HG02642 (cell line): ENCODE measurements around the gene AMN.

Source experiments
- ATAC-seq: cut with Tn5 transposase; IDR thresholded peaks from one replicate; pipeline ENCODE4 v1.9.1; 2021; ENCODE audit warnings: mild to moderate bottlenecking; ENCODE audit not compliant: unreplicated experiment, poor library complexity

AMN gene

GRCh38 chr14:102941419-102942011 is 19.1 kb downstream of the AMN start:
- ATAC-seq: no peak

DNA sequence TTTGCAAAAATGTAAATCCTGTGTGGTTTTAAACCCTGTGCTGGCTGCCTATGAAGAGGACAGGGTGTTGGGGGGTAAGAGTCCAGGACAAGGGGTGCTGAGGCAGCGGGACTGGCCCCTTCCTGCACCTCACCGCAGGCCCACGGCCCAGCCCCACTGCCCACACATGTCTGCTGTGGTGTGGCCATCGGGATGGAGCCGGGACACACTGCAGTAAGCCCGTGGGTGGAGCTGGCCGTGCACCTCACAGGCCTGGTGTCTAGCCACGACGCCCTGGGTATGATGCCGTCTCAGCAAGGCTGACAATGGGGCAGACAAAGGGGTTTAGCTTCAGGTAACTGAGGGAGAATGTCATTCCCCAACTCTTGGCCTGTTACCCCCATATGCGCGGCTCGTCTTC is 19.6 kb downstream of the AMN start:
- no peak for ATAC-seq

- no peak for ATAC-seq
These were observed 21.0 kb downstream of the AMN start for GRCh38 chr14:102943454-102943853.

DNA sequence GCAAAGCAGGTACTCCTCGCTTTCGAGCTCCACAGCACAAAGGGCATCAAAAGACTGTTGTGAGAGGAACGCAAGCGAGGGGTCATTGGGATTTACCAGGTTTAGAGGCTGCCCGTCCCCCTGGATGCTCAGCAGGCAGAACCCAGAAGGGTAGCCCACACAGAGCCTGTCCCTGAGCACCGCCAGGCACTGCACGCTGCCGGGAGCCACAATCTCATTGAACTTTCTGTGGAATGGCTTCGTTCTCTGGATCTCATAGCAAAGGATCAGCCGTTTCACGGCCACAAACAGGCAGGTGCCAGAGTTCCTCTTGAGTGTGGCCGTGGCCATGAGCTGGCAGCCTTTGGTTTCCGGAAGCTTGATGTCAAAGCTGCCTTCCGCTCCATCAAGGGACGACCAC is 21.5 kb downstream of the AMN start:
- ATAC-seq: no peak

- no peak for ATAC-seq
These were observed 22.2 kb downstream of the AMN start for GRCh38 chr14:102944448-102945330.

GRCh38 chr14:102945346-102946130 is 23.1 kb downstream of the AMN start:
- ATAC-seq: no peak

- no peak for ATAC-seq
These were observed 25.0 kb downstream of the AMN start for GRCh38 chr14:102947321-102948103.

DNA sequence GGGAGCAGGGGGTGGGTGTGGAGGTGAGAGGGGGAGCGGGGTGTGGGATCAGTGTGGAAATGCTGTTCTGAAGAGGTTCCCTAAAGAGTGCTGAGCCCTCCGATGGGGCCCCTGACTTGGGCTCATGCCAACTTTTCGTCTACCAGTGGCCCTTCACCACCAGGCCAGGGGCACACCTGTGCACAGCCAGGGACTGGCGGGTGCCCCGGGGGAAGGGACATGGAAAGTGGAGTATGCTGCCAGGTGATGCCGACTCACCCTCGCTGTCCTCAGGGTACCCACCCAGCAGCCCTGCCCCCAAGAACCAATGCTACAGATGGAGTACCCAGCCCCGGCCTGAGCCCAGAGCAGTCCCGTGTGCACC is 26.2 kb downstream of the AMN start:
- no peak for ATAC-seq

DNA sequence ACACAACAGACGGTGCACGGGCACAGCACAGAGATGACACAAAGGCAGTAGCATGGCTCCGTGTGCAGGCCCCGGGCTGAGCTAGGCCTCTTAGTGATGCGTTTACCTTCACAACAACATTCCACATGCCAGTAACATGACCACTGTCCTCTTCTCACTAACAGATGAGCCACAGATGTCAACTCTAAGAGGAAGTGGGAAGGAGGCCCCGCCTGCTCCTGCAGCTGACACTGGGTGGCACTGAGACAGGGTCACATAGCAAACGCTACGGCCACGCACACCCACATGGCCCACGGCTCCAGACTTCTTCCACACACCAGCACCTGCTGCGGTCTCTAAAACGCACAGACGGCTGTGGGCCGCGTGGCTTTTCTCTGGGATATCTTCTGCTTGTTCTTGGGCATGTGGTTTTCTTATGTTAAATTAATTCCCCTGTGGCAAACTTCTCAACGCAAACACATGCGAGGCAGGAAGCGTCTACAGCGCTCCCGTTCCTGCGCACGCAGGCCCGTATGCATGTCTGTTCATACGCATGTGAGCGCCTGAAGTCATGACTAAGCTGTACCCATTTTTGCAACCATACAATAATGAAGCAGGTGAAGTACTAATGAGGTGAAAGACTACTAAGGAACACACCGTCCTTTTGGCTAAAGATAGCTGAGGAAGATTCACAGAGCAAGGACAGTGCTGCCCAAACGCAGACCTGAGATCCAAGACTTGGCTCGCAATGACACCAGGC is 26.8 kb downstream of the AMN start:
- ATAC-seq: peak; percentile 59

DNA sequence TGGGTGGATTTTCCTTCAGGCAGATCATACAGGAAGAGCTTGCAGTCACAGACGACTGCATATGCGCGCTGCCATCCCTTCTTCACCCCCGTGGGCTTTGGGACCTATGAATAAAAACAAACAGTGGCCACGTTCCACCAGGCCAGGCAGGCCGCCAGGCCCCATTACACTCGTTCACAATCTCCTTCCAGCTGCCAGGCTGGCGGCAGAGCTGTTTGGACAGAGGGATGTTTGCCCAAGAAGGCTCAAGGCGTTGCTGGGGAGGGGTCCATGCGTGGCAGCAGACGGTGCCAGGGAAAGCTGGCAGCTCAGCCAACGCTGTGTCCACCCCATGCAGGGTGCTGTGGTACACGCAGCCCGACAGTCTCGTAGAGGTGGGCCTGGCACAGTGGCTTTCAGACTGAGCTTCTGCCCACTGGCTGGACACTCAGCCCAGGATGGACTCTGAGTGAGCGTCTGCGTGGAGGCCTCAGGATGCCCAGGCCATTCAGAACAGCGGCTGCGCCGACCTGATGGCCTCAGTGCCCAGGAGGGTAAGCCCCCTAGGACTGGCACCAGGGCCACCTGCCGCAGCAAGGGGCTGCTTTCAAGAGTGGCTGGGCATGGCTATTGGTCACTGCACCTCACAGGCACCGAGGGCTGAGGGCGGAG is 27.5 kb downstream of the AMN start:
- ATAC-seq: no peak

- no peak for ATAC-seq
These were observed 28.6 kb downstream of the AMN start for GRCh38 chr14:102951034-102951433.

- ATAC-seq: no peak
These were observed 29.3 kb downstream of the AMN start for GRCh38 chr14:102951799-102952198.

- ATAC-seq: no peak
These were observed 29.8 kb downstream of the AMN start for GRCh38 chr14:102952276-102952675.

- no peak for ATAC-seq
These were observed 30.6 kb downstream of the AMN start for GRCh38 chr14:102953100-102953499.

- ATAC-seq: no peak
These were observed 31.8 kb downstream of the AMN start for GRCh38 chr14:102954081-102954789.

DNA sequence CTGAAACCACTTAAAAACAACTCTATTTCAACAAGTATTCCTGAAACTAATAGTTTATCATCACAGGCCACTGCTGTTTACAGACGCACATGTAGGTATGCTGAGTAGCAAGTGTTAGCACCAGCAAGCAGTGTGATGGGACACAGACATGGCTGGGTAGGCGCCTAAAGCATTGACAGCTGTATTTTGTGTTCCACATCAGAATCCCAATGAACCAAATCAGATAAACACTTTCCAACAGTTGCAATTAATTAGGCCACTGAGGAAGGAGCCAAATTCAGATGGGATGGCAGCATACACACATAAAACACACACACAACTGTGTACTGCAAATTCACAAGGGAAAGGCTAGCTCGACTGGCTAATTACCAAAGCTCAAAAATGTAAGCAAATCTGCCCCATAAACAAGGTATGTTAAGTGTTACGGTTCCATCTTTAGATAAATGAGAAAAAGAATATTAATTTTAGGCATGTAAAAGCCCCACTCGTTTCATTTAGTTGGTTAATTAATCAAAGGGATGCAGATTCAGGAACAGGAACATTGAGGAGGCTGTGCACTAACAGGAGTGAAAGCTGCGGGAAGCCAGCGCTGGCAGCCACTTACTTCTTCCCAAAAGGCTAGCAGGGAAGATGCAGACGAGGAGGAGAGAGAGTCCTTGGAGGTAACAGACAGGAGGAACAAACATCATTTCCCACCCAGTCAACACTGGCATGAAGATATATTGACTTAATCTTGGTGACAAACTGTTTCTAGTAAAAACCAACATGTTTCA is 33.4 kb downstream of the AMN start:
- no peak for ATAC-seq

GRCh38 chr14:102957222-102957621 is 34.8 kb downstream of the AMN start:
- ATAC-seq: no peak

- ATAC-seq: no peak
These were observed 36.0 kb downstream of the AMN start for GRCh38 chr14:102958461-102958860.
